CMK (cell line): Measurements from ENCODE around the gene METTL21A.
A peak's percentile ranks its signal among the peaks of the same experiment; 100 is the strongest.

Experiments used
- DNase-seq: peaks from one replicate; pipeline ENCODE4 v3.0.0-alpha.2; 2010; ENCODE audit warnings: low read depth

The METTL21A gene

GRCh38 chr2:207624185-207625013 is 795 bp downstream of the METTL21A start:
- peak; percentile 36 for DNase-seq

- no peak for DNase-seq
These were observed 3.6 kb downstream of the METTL21A start for GRCh38 chr2:207621501-207622039.

DNA sequence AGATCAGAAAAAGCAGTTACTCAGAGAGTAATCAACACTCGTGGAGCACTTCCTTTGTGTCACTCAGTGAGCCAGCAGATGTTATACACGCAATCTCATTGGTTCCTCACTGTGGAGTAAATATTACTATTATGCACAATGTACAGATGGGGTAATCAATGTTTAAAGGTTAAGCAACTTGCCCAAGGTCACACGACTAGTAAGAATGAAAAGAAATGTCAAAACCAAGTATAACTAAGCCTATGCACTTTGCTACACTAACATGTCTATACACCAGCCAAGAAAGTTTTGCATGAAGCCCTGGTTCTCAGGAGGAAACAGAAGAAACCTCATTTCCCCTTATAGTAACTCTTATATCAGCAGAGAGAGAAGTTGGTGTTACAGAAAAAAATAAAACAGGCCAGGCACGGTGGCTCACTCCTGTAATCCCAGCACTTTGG is 5.4 kb downstream of the METTL21A start:
- DNase-seq = no peak

DNA sequence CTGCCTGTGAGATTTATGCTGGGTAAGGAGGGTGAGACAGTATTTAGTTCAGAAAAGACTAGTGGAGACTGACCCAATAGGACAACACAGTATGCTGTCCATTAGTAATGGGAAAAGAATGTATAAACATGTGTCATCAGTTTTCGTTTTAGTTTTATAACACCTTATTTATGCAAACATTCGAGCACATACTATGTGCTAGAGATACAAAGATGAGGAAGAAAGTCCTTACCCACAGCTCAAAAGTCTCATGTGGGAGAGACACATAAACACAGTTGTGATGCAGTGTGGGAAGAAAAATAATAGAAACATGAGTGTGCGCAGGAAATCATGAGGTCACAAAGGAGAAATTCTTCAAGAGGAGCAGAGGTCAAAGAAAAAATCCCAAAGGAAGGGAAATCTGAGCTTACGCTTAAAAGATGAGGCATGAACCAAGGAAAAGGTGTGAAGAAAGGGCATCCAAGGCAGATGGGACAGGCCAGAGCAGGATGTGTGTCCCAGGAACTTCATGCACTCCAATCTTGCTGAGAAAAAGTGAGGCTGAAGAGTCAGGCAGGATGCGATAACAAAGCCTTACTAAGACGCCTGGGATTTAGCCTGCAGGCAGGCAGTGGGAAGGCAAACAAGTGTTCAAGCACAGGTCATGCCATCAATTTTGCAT is 8.1 kb downstream of the METTL21A start:
- no peak for DNase-seq

GRCh38 chr2:207616185-207616584 is 9.0 kb downstream of the METTL21A start:
- no peak for DNase-seq

GRCh38 chr2:207614824-207615223 is 10.4 kb downstream of the METTL21A start:
- DNase-seq = no peak

DNA sequence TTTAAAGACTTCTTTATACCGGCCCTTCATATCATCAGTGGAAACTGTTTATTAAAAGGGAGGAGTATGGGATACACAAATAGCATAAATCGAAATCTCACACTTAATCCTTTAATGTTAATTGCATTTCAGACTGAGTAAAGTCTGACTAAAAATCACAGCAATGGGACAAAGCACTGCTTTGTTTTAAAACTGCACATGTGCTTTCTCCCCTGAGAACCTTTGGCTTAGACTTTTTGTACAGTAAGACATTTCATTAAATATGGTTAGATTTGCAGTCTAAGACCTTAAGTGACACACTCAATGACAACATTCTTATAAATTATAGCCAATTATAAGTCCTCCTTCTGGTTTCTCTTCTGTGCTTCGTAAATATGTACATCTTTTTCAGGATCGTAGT is 12.5 kb downstream of the METTL21A start:
- DNase-seq = no peak

- no peak for DNase-seq
These were observed 18.4 kb downstream of the METTL21A start for GRCh38 chr2:207606829-207607228.

DNA sequence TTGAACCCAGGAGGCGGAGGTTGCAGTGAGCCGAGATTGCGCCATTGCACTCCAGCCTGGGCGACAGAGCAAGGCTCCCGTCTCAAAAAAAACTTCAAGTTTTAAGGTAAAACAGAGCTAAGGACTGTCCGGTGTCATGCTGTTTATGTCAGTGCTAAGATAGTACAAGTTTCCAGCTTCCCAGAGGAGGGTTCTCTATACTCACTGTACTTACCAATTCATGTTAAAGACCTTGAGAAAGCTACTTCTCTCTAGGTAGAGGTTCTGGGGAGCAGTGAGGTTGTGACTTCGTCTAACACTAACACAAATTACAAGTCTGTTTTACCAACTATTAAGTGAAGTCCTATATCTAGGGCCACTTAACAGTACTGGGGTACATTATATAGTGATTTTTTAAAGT is 18.8 kb downstream of the METTL21A start:
- DNase-seq = no peak

DNA sequence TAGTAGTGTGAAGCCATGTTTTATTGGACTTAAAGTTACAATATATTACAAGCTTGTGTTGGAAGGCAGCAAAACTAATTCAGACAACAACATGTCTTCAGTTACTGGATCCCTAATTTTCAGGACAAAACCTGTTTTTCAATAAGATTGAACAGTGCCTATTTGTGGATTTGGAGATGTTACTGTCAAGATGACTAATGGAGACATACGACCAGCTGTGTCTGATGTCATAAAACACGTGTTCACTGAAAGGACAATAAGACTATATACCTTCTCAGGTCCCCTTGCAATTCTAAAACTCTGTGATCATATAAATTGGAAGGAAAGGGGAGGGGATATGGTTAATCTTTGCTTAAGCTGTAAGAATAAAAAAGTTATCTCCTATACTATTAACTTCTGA is 21.7 kb downstream of the METTL21A start:
- DNase-seq = no peak

- DNase-seq = no peak
These were observed 23.4 kb downstream of the METTL21A start for GRCh38 chr2:207601774-207602173.

GRCh38 chr2:207600231-207600630 is 25.0 kb downstream of the METTL21A start:
- DNase-seq = no peak

DNA sequence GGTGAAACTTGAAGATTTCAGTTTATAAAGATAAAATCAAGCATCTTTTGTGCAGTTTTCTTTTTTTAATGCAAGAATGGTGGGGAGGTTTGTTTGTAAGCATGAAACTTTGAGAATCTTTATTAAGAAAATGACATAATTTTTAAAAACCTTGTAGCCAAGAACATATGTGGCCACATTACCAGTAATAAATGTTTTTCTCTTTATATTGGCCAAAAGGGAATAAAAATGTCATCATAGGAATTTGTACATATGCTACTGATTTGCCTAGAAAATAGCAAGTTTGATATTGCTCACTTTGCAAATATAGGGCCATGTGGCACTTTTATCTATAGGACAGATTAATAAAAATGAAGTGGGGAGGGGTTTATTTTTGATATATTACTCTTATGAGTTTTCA is 25.6 kb downstream of the METTL21A start:
- DNase-seq = no peak

DNA sequence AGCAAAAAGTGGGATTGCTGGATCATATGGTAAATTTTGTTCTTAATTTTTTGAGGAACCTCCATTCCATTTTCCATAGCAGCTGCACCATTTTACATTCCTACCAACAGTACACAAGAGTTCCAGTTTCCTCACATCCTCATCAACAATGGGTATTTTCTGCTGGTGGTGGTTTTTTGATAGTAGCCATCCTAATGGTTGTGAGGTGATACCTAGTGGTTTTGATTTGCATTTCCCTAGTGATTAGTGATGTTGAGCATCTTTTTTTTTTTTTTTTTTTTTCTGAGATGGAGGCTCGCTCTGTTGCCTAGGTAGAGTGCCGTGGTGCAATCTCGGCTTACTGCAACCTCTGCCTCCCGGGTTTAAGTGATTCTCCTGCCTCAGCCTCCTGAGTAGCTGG is 30.5 kb downstream of the METTL21A start:
- DNase-seq = no peak

DNA sequence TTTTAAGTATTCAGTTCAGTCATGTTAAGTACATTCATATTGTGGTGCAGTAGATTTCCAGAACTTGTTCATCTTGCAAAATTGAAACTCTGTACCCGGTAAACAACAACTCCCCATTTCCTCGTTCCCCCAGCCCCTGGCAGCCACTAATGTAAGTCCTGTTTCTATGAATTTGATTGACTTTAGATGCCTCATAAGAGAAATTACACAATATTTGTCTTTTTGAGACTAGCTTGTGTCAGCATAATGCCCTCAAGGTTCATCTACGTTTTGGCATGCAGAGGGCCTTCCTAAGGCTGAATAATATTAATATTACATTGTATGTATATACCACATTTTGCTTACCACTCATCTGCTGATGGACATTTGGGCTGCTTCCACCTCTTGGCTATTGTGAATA is 30.9 kb downstream of the METTL21A start:
- DNase-seq = no peak

DNA sequence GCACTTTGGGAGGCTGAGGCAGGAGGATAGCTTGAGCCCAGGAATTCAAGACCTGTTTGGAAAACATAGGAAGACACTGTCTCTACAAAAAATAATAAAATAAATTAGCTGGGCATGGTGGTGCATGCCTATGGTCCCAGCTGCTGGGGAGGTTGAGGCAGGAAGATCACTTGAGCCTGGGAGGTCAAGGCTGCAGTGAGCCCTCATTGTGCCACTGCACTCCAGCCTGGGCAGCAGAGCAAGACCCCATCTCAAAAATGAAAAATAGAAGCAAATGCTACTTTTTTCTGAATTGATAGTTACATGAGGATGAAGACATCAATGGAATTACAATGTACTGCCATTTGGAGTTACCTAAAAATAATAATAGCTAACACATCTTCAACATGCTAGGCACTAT is 31.9 kb downstream of the METTL21A start:
- DNase-seq = no peak

- no peak for DNase-seq
These were observed 36.1 kb downstream of the METTL21A start for GRCh38 chr2:207589143-207589542.

GRCh38 chr2:207587305-207587704 is 37.9 kb downstream of the METTL21A start:
- no peak for DNase-seq

DNA sequence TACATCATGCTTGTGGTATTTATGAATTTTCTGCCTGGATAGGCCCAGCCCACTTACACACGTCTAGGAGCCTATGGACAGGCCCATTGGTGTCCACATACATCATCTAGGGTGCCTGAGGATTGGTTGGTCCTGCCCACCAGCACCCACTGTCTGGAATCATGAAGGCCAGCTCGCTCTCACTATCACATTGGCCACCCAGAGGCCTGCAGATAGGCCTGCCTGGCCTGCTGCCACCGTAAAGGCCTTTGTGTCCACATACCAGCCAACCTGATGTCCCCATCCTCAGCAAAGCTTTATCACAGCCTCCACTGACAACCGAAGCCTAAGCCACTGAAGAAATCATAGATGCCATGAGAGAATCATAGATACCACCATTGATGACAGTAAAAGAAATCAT is 40.2 kb downstream of the METTL21A start:
- no peak for DNase-seq

GRCh38 chr2:207571370-207571769 is 53.8 kb downstream of the METTL21A start:
- no peak for DNase-seq

- no peak for DNase-seq
These were observed 57.5 kb downstream of the METTL21A start for GRCh38 chr2:207567671-207568070.

GRCh38 chr2:207565736-207566500 is 59.3 kb downstream of the METTL21A start:
- no peak for DNase-seq
